IPS-20b (cell line): ENCODE measurements around the gene ALK.
A peak's percentile ranks its signal among the peaks of the same experiment; 100 is the strongest.

Experiments used
- H3K27ac ChIP-seq: one replicate; pipeline ENCODE4 v1.5.1; 2013; ENCODE audit warnings: low read length
- H3K27me3 ChIP-seq: 2 replicates; pipeline ENCODE4 v1.6.1; 2013; ENCODE audit warnings: mild to moderate bottlenecking, low read length, inconsistent platforms; ENCODE audit not compliant: insufficient read depth
- H3K36me3 ChIP-seq: 2 replicates; pipeline ENCODE4 v1.6.1; 2013; ENCODE audit warnings: low read depth, mild to moderate bottlenecking, inconsistent platforms, low read length, moderate library complexity; ENCODE audit not compliant: insufficient read depth
- H3K4me1 ChIP-seq: 2 replicates; pipeline ENCODE4 v1.6.1; 2013; ENCODE audit warnings: mild to moderate bottlenecking, control low read depth, inconsistent platforms, low read length, moderate library complexity; ENCODE audit not compliant: insufficient read depth
- H3K4me3 ChIP-seq: 2 replicates; pipeline ENCODE4 v1.5.1; 2013; ENCODE audit warnings: mild to moderate bottlenecking, low read length, inconsistent platforms
- H3K9ac ChIP-seq: 2 replicates; pipeline ENCODE4 v1.6.1; 2013; ENCODE audit warnings: low read depth, mild to moderate bottlenecking, inconsistent platforms, low read length, moderate library complexity
- H3K9me3 ChIP-seq: 2 replicates; pipeline ENCODE4 v1.6.1; 2013; ENCODE audit warnings: mild to moderate bottlenecking, low read depth, low read length, inconsistent platforms; ENCODE audit not compliant: insufficient read depth

The ALK gene

GRCh38 chr2:29614295-29614830, 307.0 kb downstream of the ALK start:
- Histone ChIP-seq H3K27ac (no peak overlapping the region), H3K4me3 (no peak overlapping the region), H3K27me3 (no peaks in the 10 kb centered on the region), H3K36me3 (no peaks in the 10 kb centered on the region), H3K4me1 (0 out of 2 replicates have a peak, but pooled peaks cover 3% of the 10 kb centered on the region), H3K9me3 (no peaks in the 10 kb centered on the region), H3K9ac (no peak overlapping the region)

GRCh38 chr2:29613792-29614266, 307.6 kb downstream of the ALK start:
- H3K9me3 ChIP-seq: no peaks in the 10 kb centered on the region
- no peak overlapping the region for H3K9ac ChIP-seq
- H3K27ac ChIP-seq: no peak overlapping the region
- no peaks in the 10 kb centered on the region for H3K27me3 ChIP-seq
- 0 out of 2 replicates have a peak, but pooled peaks cover 3% of the 10 kb centered on the region for H3K4me1 ChIP-seq
- no peaks in the 10 kb centered on the region for H3K36me3 ChIP-seq
- H3K4me3 ChIP-seq: no peak overlapping the region

- Histone ChIP-seq H3K27ac (no peak overlapping the region), H3K4me3 (no peak overlapping the region), H3K9me3 (no peaks in the 10 kb centered on the region), H3K27me3 (no peaks in the 10 kb centered on the region), H3K36me3 (no peaks in the 10 kb centered on the region), H3K4me1 (0 out of 2 replicates have a peak, but pooled peaks cover 3% of the 10 kb centered on the region), H3K9ac (no peak overlapping the region)
Observed at GRCh38 chr2:29613067-29613466, 308.3 kb downstream of the ALK start.

- Histone ChIP-seq H3K27ac (no peak overlapping the region), H3K9me3 (no peaks in the 10 kb centered on the region), H3K4me3 (no peak overlapping the region), H3K36me3 (no peaks in the 10 kb centered on the region), H3K9ac (no peak overlapping the region), H3K27me3 (no peaks in the 10 kb centered on the region), H3K4me1 (0 out of 2 replicates have a peak, but pooled peaks cover 3% of the 10 kb centered on the region)
Observed at GRCh38 chr2:29612568-29612967, 308.8 kb downstream of the ALK start.

DNA sequence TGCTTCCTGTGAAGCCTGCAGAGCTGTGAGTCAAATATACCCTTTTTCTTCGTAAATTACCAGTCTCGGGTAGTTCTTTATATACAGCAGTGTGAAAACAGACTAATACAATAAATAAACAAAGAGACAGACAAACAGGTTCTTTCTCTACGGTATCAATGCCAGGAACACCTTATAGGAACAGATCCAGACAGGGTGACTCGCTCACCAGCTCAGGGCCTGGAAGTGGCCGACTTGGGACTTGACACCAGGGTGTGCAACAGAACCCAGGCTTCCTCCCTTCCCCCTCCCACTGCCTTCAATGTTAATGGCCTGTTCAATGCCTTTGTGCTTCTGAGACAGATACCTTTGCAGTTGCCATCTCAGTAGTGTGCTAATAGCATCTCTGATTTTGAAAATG, 309.5 kb downstream of the ALK start:
- 0 out of 2 replicates have a peak, but pooled peaks cover 6% of the 10 kb centered on the region for H3K4me1 ChIP-seq
- H3K27ac ChIP-seq: no peak overlapping the region
- no peaks in the 10 kb centered on the region for H3K9me3 ChIP-seq
- H3K36me3 ChIP-seq: no peaks in the 10 kb centered on the region
- H3K27me3 ChIP-seq: no peaks in the 10 kb centered on the region
- no peak overlapping the region for H3K9ac ChIP-seq
- no peak overlapping the region for H3K4me3 ChIP-seq

DNA sequence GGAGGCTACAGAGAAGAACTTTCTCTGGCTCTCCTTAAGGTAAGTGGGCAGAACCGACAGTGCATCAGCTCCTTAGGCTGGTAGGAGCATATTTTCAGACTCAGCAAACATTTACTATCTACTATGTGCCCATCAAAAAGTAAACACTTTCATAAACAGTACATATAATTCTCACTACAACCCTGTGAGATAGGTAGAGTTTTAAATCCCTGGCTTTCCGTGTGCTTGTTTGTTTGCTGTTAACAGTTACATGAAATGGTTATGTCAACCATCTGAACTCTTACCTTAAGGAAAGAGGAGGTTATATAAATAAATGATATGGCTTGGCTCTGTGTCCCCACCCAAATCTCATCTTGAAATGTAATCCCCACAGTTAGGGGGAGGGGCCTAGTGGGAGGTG, 310.1 kb downstream of the ALK start:
- no peaks in the 10 kb centered on the region for H3K27me3 ChIP-seq
- H3K4me1 ChIP-seq: 0 out of 2 replicates have a peak, but pooled peaks cover 7% of the 10 kb centered on the region
- H3K36me3 ChIP-seq: no peaks in the 10 kb centered on the region
- no peak overlapping the region for H3K4me3 ChIP-seq
- H3K9ac ChIP-seq: no peak overlapping the region
- no peaks in the 10 kb centered on the region for H3K9me3 ChIP-seq
- H3K27ac ChIP-seq: no peak overlapping the region

DNA sequence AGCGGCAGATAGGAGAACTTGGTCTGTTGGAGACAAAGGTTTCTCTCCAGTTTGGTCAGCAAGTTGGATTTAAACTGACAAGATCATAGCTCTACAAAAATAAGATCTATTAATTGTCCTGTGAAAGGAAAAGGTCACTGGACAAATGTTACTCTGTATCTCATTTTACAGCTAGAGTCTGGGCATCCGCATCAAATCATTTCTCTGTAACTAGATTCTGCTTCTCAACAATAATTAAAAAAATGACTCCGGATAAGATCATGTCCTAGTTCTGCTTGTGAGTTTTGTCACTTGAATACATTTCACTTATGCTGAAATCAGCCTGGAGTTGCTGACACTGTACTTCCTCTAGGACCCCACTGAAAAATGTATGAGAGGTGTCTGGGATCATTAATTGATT, 310.8 kb downstream of the ALK start:
- 0 out of 2 replicates have a peak, but pooled peaks cover 7% of the 10 kb centered on the region for H3K4me1 ChIP-seq
- no peaks in the 10 kb centered on the region for H3K27me3 ChIP-seq

DNA sequence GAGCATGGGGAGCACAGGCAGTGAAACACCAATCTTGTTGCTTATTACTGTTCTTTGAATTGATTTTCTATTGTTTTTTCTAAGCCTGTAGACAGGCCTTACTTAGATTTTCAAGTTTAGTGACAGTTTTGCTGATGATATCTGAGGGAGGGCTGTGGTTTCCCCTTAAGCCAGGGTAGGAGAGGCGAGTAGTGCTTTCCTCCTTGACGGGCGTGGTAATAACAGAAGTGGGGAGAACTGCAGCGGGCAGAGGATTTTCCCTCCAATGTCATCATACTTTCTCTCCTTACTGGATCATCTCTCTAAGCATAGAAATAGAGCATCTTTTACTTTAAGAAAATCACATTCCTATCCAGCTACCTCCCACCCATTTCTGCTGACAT, 314.4 kb downstream of the ALK start:
- Histone ChIP-seq H3K9me3 (no peaks in the 10 kb centered on the region), H3K27ac (no peak overlapping the region), H3K4me3 (no peak overlapping the region), H3K9ac (no peak overlapping the region), H3K27me3 (no peaks in the 10 kb centered on the region), H3K36me3 (no peaks in the 10 kb centered on the region), H3K4me1 (peaks cover 32% of the 10 kb centered on the region)

More for the DNA sequence above, 310.8 kb downstream of the ALK start:
- Histone ChIP-seq H3K9me3 (no peaks in the 10 kb centered on the region), H3K27ac (no peak overlapping the region), H3K36me3 (no peaks in the 10 kb centered on the region), H3K9ac (no peak overlapping the region), H3K4me3 (no peak overlapping the region)

DNA sequence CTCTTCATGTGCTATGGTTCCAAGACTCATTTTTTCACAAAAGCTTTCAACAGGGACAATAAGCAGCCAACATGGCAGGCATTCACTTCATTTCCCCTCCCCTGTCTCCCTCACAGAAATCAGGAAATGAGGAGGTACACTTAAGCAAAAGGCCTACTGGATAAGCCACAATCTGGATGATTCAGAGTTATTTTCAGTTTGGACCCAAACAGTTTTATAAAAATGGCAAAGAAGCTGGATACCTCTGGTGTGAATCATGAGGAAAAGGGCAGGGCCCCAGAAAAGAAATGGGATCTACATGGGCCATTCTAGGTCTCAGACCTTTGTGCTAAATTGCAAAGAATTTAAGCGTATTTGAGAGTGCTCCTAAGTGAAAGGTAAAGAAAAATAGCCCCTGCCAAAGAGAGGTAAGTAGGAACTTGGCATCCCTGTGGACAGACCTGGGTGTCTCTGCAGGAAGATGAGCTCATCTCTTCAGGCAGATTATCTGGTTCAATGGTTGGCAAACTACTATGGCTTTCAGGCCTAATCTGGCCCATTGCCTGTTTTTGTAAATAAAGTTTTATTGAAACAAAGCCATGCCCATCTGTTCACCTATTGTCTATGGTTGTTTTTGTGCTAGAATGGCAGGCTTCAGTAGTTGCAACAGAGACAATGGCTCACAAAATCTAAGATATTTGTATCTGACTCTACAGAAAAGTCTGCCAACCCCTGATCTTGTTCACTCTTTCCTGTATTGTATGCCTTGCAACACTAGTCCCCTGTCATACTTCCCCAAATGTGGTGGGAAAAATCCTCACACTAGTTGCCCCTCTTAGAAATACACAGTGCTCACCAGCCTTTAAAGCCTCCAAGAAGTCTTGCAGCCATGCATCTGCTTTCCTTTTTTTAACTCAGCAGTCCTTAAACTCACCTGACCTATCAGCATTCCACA, 315.0 kb downstream of the ALK start:
- Histone ChIP-seq H3K4me3 (no peak overlapping the region), H3K27ac (no peak overlapping the region), H3K4me1 (peaks cover 29% of the 10 kb centered on the region), H3K27me3 (no peaks in the 10 kb centered on the region), H3K9ac (no peak overlapping the region), H3K9me3 (no peaks in the 10 kb centered on the region), H3K36me3 (no peaks in the 10 kb centered on the region)

DNA sequence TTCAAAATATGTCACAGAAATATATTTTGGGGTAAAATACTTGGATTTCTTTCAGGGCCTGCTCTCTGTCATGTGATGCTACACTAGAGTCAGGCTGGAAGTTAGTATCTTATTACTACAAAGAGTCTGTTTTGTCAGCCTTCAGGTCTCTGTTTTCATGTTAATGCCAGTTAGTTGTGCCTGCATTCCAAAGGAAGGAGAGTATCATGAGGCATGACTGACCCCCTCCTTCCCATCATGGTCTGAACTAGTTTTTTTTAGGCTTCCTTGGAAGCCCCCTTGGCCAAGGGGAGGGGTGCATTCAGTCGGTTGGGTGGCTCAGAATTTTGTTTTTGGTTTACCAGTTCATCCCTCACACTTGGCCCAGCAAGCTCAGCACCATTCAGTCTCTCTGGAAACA, 318.0 kb downstream of the ALK start:
- H3K9ac ChIP-seq: no peak overlapping the region; the same call in 1 of the 2 replicates
- H3K9me3 ChIP-seq: no peaks in the 10 kb centered on the region
- H3K27ac ChIP-seq: peak overlapping the region; percentile 18
- H3K27me3 ChIP-seq: no peaks in the 10 kb centered on the region
- H3K4me3 ChIP-seq: peak overlapping the region; percentile 23; the same call in 1 of the 2 replicates
- H3K4me1 ChIP-seq: peaks cover 29% of the 10 kb centered on the region
- H3K36me3 ChIP-seq: no peaks in the 10 kb centered on the region

DNA sequence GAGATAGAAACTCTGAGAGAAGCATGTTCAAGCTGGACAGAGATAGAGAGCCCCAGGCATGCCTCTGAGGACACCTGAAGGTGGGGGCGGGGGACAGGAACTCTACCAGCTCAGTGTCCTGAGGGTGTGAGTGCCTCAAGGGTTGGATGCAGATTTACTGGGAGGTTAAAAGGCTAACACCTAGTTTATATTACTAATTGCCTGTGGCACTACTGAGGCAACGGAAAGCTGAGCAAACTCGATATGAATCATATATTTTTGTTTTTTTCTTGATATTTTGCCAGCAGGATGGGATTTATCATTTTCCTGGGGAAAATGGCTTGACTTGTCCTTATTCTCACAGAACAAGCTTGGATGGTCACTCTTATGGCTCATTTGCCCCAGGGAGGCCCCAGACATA, 319.5 kb downstream of the ALK start:
- no peak overlapping the region for H3K9ac ChIP-seq
- no peak overlapping the region for H3K27ac ChIP-seq
- H3K9me3 ChIP-seq: no peaks in the 10 kb centered on the region
- no peaks in the 10 kb centered on the region for H3K36me3 ChIP-seq
- H3K27me3 ChIP-seq: no peaks in the 10 kb centered on the region
- peaks cover 26% of the 10 kb centered on the region for H3K4me1 ChIP-seq
- no peak overlapping the region for H3K4me3 ChIP-seq

- no peaks in the 10 kb centered on the region for H3K9me3 ChIP-seq
- H3K4me1 ChIP-seq: peaks cover 25% of the 10 kb centered on the region
- H3K9ac ChIP-seq: no peak overlapping the region
- no peak overlapping the region for H3K27ac ChIP-seq
- no peaks in the 10 kb centered on the region for H3K27me3 ChIP-seq
- H3K4me3 ChIP-seq: no peak overlapping the region
- H3K36me3 ChIP-seq: no peaks in the 10 kb centered on the region
Observed at GRCh38 chr2:29601321-29601720, 320.1 kb downstream of the ALK start.
